Keratinocyte (primary cell): ENCODE data around the gene SRP14. TPM values are rescaled to one million over a fixed set of nuclear protein-coding genes. Genes with fewer than 3 reads are reported as not detected.

ENCODE experiments used
- DNase-seq: peaks from one replicate; pipeline ENCODE4 v3.0.0-alpha.2; 2011; ENCODE audit warnings: low read depth, missing footprints, low spot score
- FAIRE-seq: peaks from 2 replicates; lab custom pipeline; 2011; peaks lifted over from hg19 to GRCh38; lab: Jason Lieb, UNC
- H2AFZ ChIP-seq: 2 replicates; pipeline ENCODE4 v1.6.0; 2012; ENCODE audit warnings: low read length, control low read depth, inconsistent platforms; ENCODE audit not compliant: control insufficient read depth
- H3K27ac ChIP-seq: 2 replicates; pipeline ENCODE4 v1.5.1; 2011; ENCODE audit warnings: low read length; ENCODE audit not compliant: control insufficient read depth, insufficient read depth
- H3K27me3 ChIP-seq: 3 replicates; pipeline ENCODE4 v1.6.0; 2011; ENCODE audit warnings: low read length; ENCODE audit not compliant: control insufficient read depth, insufficient read depth; ENCODE audit errors: extremely low read depth
- H3K36me3 ChIP-seq, 2 experiments: 2 replicates in 1 of 2; 3 replicates in 1 of 2; pipeline ENCODE4 v1.5.1; 2011; ENCODE audit warnings: low read length in 2 of 2, mild to moderate bottlenecking in 1 of 2; ENCODE audit not compliant: control insufficient read depth in 2 of 2, insufficient read depth in 2 of 2; ENCODE audit errors: extremely low read depth in 1 of 2
- H3K4me1 ChIP-seq: 3 replicates; pipeline ENCODE4 v1.5.1; 2011; ENCODE audit warnings: low read length; ENCODE audit not compliant: control insufficient read depth, insufficient read depth; ENCODE audit errors: extremely low read depth
- H3K4me2 ChIP-seq: 3 replicates; pipeline ENCODE4 v1.6.0; 2011; ENCODE audit warnings: low read depth, low read length; ENCODE audit not compliant: control insufficient read depth, insufficient read depth; ENCODE audit errors: extremely low read depth
- H3K4me3 ChIP-seq, 3 experiments: fragments of 200-600 bp in 1 of 3; sonication (generic) in 1 of 3; 2 replicates in 2 of 3; 3 replicates in 1 of 3; pipeline ENCODE4 v1.5.1; 2011 to 2016; ENCODE audit warnings: low read length in 3 of 3, mild to moderate bottlenecking in 3 of 3, control low read depth in 2 of 3, inconsistent platforms in 1 of 3, low read depth in 1 of 3, mixed read lengths in 1 of 3, mixed run types in 1 of 3, moderate library complexity in 1 of 3; ENCODE audit not compliant: control insufficient read depth in 2 of 3, insufficient read depth in 2 of 3; ENCODE audit errors: extremely low read depth in 1 of 3
- H3K79me2 ChIP-seq: 2 replicates; pipeline ENCODE4 v1.6.0; 2012; ENCODE audit warnings: low read length; ENCODE audit not compliant: control insufficient read depth, insufficient read depth
- H3K9ac ChIP-seq: 3 replicates; pipeline ENCODE4 v1.6.0; 2011; ENCODE audit warnings: low read length; ENCODE audit not compliant: control insufficient read depth, insufficient read depth; ENCODE audit errors: extremely low read depth
- H3K9me1 ChIP-seq: 3 replicates; pipeline ENCODE4 v1.6.0; 2011; ENCODE audit warnings: low read length; ENCODE audit not compliant: control insufficient read depth, insufficient read depth; ENCODE audit errors: extremely low read depth
- H3K9me3 ChIP-seq: 2 replicates; pipeline ENCODE4 v1.5.1; 2012; ENCODE audit warnings: low read depth, low read length; ENCODE audit not compliant: control insufficient read depth
- H4K20me1 ChIP-seq: 3 replicates; pipeline ENCODE4 v1.6.0; 2011; ENCODE audit warnings: low read length; ENCODE audit not compliant: control insufficient read depth, insufficient read depth; ENCODE audit errors: extremely low read depth
- CTCF ChIP-seq, 3 experiments: IDR thresholded peaks in 1 of 3; conservative IDR thresholded peaks in 1 of 3; optimal IDR thresholded peaks in 1 of 3; 2 replicates in 2 of 3; 3 replicates in 1 of 3; pipeline versions ENCODE3 to v1.5.1; 2011; ENCODE audit warnings: low read length in 3 of 3, mild to moderate bottlenecking in 3 of 3, moderate library complexity in 2 of 3, control low read depth in 1 of 3, inconsistent platforms in 1 of 3; ENCODE audit not compliant: insufficient read depth in 2 of 3; ENCODE audit errors: extremely low read depth in 1 of 3
- EZH2 ChIP-seq: IDR thresholded peaks from one replicate; pipeline ENCODE4 v1.6.1; 2012; ENCODE audit warnings: inconsistent platforms, mild to moderate bottlenecking, low read length, moderate library complexity
- dilution Hi-C: fragments of 300-500 bp; cut with MboI; formaldehyde crosslinking; loops from one replicate; pipeline ENCODE4 v1.7.0; 2020; ENCODE audit warnings: low sequenced_read_pairs; ENCODE audit not compliant: extremely low pct_ligation_motif_present
- polyA plus RNA-seq, 5 experiments: library from polyadenylated mRNA; depleted of rRNA in 3 of 5; stranded (reverse) in 3 of 5; stranded (forward) in 1 of 5; unstranded in 1 of 5; fragments of >200 nt; gene quantifications; 1 replicate in 1 of 5; 2 replicates in 3 of 5; 3 replicates in 1 of 5; pipeline versions ENCODE4 v1.2.1 to v1.2.3, GENCODE V29; 2011 to 2012; ENCODE audit warnings: missing spikeins in 2 of 5, low read depth in 1 of 5, low replicate concordance in 1 of 5

The SRP14 gene
- polyA plus RNA-seq, 1 donor (not counting 4 experiments of a cell fraction or from before 2014, with no cell fraction given), result 407 TPM

- DNase-seq (no peak), FAIRE-seq (no peak)
- Histone ChIP-seq H3K27ac (no peak overlapping the region), H3K27me3 (no peaks in the 10 kb centered on the region), H3K9ac (no peak overlapping the region), H3K79me2 (no peaks in the 10 kb centered on the region), H2AFZ (no peak overlapping the region), H3K36me3 (peaks cover 32 to 33% of the 10 kb centered on the region in 2 experiments), H4K20me1 (no peaks in the 10 kb centered on the region), H3K9me3 (no peaks in the 10 kb centered on the region), H3K4me1 (no peaks in the 10 kb centered on the region), H3K4me3 (no peak overlapping the region), H3K9me1 (no peaks in the 10 kb centered on the region), H3K4me2 (no peak overlapping the region)
- dilution Hi-C loops, result no loop called here
- no peak for TF ChIP-seq EZH2
- no peak for TF ChIP-seq CTCF (optimal IDR thresholded peaks at IDR 0.05 in 1 of 3, IDR thresholded peaks at IDR 0.05 in 1 of 3, conservative IDR thresholded peaks at IDR 0.05 in 1 of 3; ENCODE audit: extremely low read depth in 1 of 3, insufficient read depth in 2 of 3, low read length in 3 of 3)
These were observed 10.1 kb downstream of the SRP14 start for GRCh38 chr15:40028853-40029252.

DNA sequence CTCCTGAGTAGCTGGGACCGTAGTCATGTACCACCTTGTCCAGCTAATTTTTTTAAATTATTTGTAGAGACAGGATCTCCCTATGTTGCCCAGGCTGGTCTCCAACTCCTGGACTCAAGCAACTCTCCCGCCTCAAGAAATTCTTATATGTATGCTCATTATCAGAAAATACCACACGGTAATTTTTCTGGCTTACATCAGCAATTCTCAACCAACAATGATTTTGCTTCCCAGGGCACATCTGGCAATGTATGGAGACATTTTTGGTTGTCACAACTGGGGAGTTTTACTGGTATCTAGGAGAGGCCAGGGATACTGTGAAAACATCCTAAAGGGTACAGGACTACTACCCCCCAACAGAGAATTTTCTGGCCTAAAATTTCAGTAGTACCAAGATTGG lies 10.8 kb downstream of the SRP14 start:
- H3K27ac ChIP-seq, result no peak overlapping the region
- H3K4me2 ChIP-seq, result no peak overlapping the region
- H3K4me3 ChIP-seq, result no peak overlapping the region
- TF ChIP-seq CTCF (optimal IDR thresholded peaks at IDR 0.05 in 1 of 3, IDR thresholded peaks at IDR 0.05 in 1 of 3, conservative IDR thresholded peaks at IDR 0.05 in 1 of 3; ENCODE audit: extremely low read depth in 1 of 3, insufficient read depth in 2 of 3, low read length in 3 of 3) (no peak), EZH2 (no peak)
- FAIRE-seq, result no peak
- DNase-seq, result no peak
- no peaks in the 10 kb centered on the region for H3K4me1 ChIP-seq
- H3K27me3 ChIP-seq, result no peaks in the 10 kb centered on the region
- no peaks in the 10 kb centered on the region for H3K9me1 ChIP-seq
- H3K9ac ChIP-seq, result no peak overlapping the region
- H4K20me1 ChIP-seq, result no peaks in the 10 kb centered on the region
- no peak overlapping the region for H2AFZ ChIP-seq
- H3K36me3 ChIP-seq, result peaks cover 32 to 34% of the 10 kb centered on the region in 2 experiments
- dilution Hi-C loops, result no loop called here
- no peaks in the 10 kb centered on the region for H3K9me3 ChIP-seq
- no peaks in the 10 kb centered on the region for H3K79me2 ChIP-seq
